Activated CD4-positive, alpha-beta T cell treated with anti-CD3 and anti-CD28 coated beads for 36 hours (primary cell): ENCODE data around the gene TAP1. TPM values are rescaled to one million over a fixed set of nuclear protein-coding genes. Genes with fewer than 3 reads are reported as not detected.

ENCODE experiments used
- ATAC-seq: fragments of 200-7000 bp; cut with Tn5 transposase; one replicate; pipeline ENCODE4 v1.10.0; 2021; ENCODE audit warnings: mild to moderate bottlenecking, moderate library complexity
- CTCF ChIA-PET: fragments of 350-600 bp; sonication (Branson Sonifier 250); formaldehyde crosslinking; loops from one replicate; lab custom pipeline; 2021; ENCODE audit warnings: antibody characterized with exemption; lab: Charles Lee
- POLR2A ChIA-PET: fragments of 350-600 bp; sonication (Branson Sonifier 250); formaldehyde crosslinking; loops from one replicate; lab custom pipeline; 2021; ENCODE audit warnings: antibody characterized with exemption, inconsistent platforms; lab: Charles Lee
- DNase-seq: peaks from one replicate; pipeline ENCODE4 v3.0.0-alpha.2; 2020
- H3K27ac Mint-ChIP-seq: one replicate; pipeline ENCODE4 v1.8.0; 2021; ENCODE audit warnings: mixed read lengths
- H3K27me3 Mint-ChIP-seq: one replicate; pipeline ENCODE4 v1.8.0; 2021; ENCODE audit warnings: mixed read lengths
- H3K36me3 Mint-ChIP-seq: one replicate; pipeline ENCODE4 v1.8.0; 2021; ENCODE audit warnings: low read depth, mixed read lengths
- H3K4me1 Mint-ChIP-seq: one replicate; pipeline ENCODE4 v1.8.0; 2021; ENCODE audit warnings: mixed read lengths
- H3K4me3 Mint-ChIP-seq: one replicate; pipeline ENCODE4 v1.8.0; 2021; ENCODE audit warnings: mild to moderate bottlenecking, moderate library complexity, mixed read lengths
- H3K9me3 Mint-ChIP-seq: one replicate; pipeline ENCODE4 v1.8.0; 2021; ENCODE audit warnings: low read depth, mixed read lengths
- intact Hi-C, 2 experiments: fragments of 100-400 bp; cut with DNase I in 1 of 2; cut with micrococcal nuclease in 1 of 2; formaldehyde crosslinking; loops; one replicate each; pipeline versions ENCODE4 v1.14.2 to v1.15.1; 2022 to 2024; cut with DNase I, micrococcal nuclease
- total RNA-seq, 2 experiments: library from RNA; stranded (reverse); gene quantifications; one replicate each; pipeline ENCODE4 v1.2.3, GENCODE V29; 2021

Gene TAP1, protein sequence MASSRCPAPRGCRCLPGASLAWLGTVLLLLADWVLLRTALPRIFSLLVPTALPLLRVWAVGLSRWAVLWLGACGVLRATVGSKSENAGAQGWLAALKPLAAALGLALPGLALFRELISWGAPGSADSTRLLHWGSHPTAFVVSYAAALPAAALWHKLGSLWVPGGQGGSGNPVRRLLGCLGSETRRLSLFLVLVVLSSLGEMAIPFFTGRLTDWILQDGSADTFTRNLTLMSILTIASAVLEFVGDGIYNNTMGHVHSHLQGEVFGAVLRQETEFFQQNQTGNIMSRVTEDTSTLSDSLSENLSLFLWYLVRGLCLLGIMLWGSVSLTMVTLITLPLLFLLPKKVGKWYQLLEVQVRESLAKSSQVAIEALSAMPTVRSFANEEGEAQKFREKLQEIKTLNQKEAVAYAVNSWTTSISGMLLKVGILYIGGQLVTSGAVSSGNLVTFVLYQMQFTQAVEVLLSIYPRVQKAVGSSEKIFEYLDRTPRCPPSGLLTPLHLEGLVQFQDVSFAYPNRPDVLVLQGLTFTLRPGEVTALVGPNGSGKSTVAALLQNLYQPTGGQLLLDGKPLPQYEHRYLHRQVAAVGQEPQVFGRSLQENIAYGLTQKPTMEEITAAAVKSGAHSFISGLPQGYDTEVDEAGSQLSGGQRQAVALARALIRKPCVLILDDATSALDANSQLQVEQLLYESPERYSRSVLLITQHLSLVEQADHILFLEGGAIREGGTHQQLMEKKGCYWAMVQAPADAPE
- total RNA-seq, result 100 to 1,000 TPM; 191 to 255 TPM

DNA sequence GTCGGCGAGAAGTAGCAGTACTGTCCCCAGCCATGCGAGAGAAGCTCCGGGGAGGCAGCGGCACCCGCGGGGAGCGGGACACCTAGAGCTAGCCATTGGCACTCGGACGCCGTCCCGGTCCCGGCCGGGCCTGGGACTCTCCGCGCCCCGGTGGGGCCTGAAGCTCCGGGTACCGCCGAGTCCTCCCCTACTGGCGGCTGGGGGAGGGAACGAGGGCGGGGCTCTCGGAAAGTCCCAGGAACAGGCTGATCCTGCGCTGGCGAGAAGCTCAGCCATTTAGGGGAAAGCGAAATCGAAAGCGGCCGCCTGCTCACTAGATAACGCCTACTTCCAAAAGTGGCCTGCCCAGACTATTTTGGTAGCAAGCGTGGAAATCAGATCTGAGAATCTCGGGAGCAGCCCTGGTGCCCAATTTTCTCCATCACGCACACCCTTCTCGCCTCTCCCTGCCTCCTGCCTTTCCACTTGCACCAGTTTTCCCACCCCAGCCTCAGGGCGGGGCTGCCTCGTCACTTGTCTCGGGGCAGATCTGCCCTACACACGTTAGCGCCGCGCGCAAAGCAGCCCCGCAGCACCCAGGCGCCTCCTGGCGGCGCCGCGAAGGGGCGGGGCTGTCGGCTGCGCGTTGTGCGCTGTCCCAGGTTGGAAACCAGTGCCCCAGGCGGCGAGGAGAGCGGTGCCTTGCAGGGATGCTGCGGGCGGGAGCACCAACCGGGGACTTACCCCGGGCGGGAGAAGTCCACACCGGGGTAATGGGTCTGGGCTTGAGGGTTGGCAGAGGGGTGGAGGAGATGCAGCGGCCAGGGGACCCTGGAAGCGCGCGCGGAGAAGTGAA lies at the start of gene TAP1, which contains the start of gene PSMB9:
Gene TAP1 (minus strand): TSS at position 164 of the 835 bp plus-strand sequence. CDS start 68 bp downstream, at position 96.
Gene PSMB9 (plus strand): TSS at position 652 of the 835 bp plus-strand sequence. CDS start 38 bp downstream, at position 690.
- ChIA-PET CTCF (interaction anchor here (0.7 to 8.0 kb wide), 11 partner anchors 12 to 440 kb away, joined by 3 to 240 read pairs (median 5); partner anchors contain the start of genes HLA-DMA, PSMB8 and TAP2), POLR2A (interaction anchor here (0.7 to 4.2 kb wide), 12 partner anchors 9 to 1307 kb away, joined by 3 to 65 read pairs (median 4); partner anchors contain the start of genes PFDN6, PSMB8, TAP2 and WDR46)
- Mint-ChIP-seq H3K27ac (peak within 1 kb of the TSS; percentile 99), H3K27me3 (no peaks in the 10 kb centered on the region), H3K9me3 (no peaks in the 10 kb centered on the region), H3K4me3 (peak within 1 kb of the TSS; percentile 100), H3K36me3 (peaks cover 89% of the 10 kb centered on the region), H3K4me1 (peaks cover 62% of the 10 kb centered on the region)
- ATAC-seq (peak; percentile 84), DNase-seq (peak; percentile 98)
- intact Hi-C loops, result loop anchor here (1.0 to 5.0 kb wide), 16 partner anchors 9 to 1233 kb away; partner anchors contain the start of genes PSMB8 (in 2 of the 2), TAP2 (in 2 of the 2), ATF6B (in 1 of the 2) and BRD2 (in 1 of the 2)

DNA sequence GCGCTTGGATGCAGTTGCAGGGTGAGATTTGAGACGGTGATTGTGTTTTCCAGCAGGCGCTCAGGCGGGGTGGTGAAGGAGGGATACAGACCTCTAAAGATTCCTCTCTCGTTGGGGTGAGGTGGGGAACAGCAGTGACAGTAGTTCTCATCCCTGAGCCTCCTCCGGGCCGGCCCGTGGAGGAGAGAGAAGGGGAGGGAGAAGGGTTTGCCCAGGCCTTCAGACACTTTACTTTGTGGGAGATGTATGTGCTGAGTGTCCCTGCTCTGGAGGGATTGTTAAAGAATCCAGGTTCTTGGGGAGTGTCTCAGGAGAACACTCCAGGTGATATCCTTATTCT lies 41.5 kb upstream of the TAP1 start:
- ATAC-seq, result peak; percentile 14
- POLR2A ChIA-PET, result interaction anchor here (0.5 to 1.8 kb wide), 8 partner anchors 45 to 497 kb away, joined by 3 to 48 read pairs (median 3); partner anchors contain the start of gene KIFC1
- H3K27me3 Mint-ChIP-seq, result no peaks in the 10 kb centered on the region
- intact Hi-C loops, result loop anchor here in 1 of 2 experiments (2.0 kb wide), 3 partner anchors 56 to 90 kb away; partner anchors contain the start of genes HLA-DMA and TAP2
- H3K9me3 Mint-ChIP-seq, result no peaks in the 10 kb centered on the region
- peaks cover 9% of the 10 kb centered on the region for H3K36me3 Mint-ChIP-seq
- H3K27ac Mint-ChIP-seq, result peak overlapping the region; percentile 94
- DNase-seq, result no peak
- H3K4me3 Mint-ChIP-seq, result peak overlapping the region; percentile 93
- H3K4me1 Mint-ChIP-seq, result peaks cover 25% of the 10 kb centered on the region
- CTCF ChIA-PET, result interaction anchor here (0.6 to 5.5 kb wide), 19 partner anchors 9 to 1011 kb away, joined by 3 to 33 read pairs (median 4); partner anchors contain the start of genes BRD2, HLA-DMA and TAP2

DNA sequence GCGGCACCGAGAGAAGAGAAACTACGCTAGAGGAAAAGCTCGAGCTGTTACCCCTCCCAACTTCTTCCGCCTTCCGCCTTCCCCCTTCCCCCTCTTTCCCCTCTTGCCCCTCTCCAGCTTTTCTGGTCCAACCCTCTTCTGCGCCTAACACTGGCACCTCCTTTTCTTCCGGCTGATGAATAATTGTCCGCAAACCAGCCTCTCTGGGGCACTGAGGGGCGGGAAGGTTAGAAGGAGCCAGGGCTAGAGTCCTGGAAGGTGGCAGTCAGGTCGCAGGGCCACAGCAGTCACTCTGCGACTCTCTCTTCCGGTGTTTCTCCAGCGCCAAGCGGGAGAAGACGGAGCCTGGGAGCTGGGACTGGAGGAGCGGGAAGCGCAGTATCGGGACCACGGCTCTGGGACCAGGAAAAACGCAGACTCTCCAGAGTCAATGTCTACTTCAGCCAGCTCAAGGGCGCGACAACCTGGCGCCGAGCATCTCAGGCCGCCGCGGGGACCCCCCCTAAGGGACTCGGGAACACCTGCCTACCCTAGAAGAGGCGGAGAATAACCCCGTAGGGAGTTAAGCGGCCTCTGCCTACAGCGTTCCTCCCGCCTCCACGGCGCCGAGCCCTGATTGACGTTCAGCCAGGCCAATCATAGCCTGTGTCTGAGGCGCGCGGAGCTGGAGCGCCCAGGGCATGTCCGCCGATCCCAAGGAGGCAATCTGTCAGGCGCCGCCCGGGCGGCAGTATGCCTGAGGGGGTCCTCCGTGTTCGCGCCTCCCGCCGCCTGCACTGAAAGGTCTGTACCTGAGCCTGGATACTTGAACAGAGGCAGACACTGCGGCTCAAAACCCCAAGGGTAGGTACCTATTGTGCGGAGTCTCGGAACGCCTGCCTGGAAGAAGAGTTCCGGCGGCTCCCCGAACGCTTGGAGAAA lies 40.8 kb upstream of the TAP1 start:
- no peaks in the 10 kb centered on the region for H3K27me3 Mint-ChIP-seq
- peak; percentile 96 for DNase-seq
- H3K4me1 Mint-ChIP-seq, result peaks cover 25% of the 10 kb centered on the region
- intact Hi-C loops, result loop anchor here (1.0 to 5.0 kb wide), 8 partner anchors 26 to 306 kb away; partner anchors contain the start of genes BRD2 (in 1 of the 2), HLA-DMA (in 1 of the 2), HLA-DMB (in 1 of the 2) and RXRB (in 1 of the 2)
- ChIA-PET POLR2A (interaction anchor here (0.5 to 1.8 kb wide), 13 partner anchors 40 to 498 kb away, joined by 3 to 48 read pairs (median 3); partner anchors contain the start of gene KIFC1), CTCF (interaction anchor here (0.6 to 5.5 kb wide), 17 partner anchors 9 to 352 kb away, joined by 3 to 33 read pairs (median 4); partner anchors contain the start of genes BRD2, HLA-DMA and TAP2)
- H3K27ac Mint-ChIP-seq, result peak overlapping the region; percentile 94
- peak; percentile 99 for ATAC-seq
- no peaks in the 10 kb centered on the region for H3K9me3 Mint-ChIP-seq
- H3K36me3 Mint-ChIP-seq, result peaks cover 9% of the 10 kb centered on the region
- H3K4me3 Mint-ChIP-seq, result peak overlapping the region; percentile 93

DNA sequence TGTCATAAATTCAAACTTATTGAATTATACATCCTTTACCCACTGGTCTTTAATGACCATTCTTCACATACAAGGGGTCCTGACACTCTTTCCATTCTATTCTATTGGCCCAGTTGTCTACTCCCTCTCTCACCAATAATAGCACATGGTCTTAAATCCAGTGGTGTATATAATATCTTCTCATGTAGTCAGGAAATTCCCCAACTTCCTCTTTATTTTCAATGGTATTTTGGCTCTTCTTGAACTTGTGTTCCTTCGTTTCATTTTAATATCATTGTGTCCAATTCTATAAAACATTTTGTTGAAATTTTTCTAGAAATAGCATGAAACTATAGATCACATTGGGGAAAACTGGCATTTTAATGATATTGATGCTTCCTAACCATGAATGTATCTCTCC lies 37.3 kb upstream of the TAP1 start:
- ChIA-PET CTCF (interaction anchor here (1.0 kb wide), 1 partner anchor 94 kb away, joined by 4 read pairs; no protein-coding TSS in a partner anchor), POLR2A (no interaction called here)
- intact Hi-C loops, result loop anchor here in 1 of 2 experiments (5.0 kb wide), 1 partner anchor 51 kb away; the partner anchor contains the start of gene HLA-DMB
- DNase-seq (no peak), ATAC-seq (no peak)
- Mint-ChIP-seq H3K27ac (no peak overlapping the region), H3K9me3 (no peaks in the 10 kb centered on the region), H3K36me3 (no peaks in the 10 kb centered on the region), H3K4me1 (peaks cover 9% of the 10 kb centered on the region), H3K4me3 (no peak overlapping the region), H3K27me3 (no peaks in the 10 kb centered on the region)

DNA sequence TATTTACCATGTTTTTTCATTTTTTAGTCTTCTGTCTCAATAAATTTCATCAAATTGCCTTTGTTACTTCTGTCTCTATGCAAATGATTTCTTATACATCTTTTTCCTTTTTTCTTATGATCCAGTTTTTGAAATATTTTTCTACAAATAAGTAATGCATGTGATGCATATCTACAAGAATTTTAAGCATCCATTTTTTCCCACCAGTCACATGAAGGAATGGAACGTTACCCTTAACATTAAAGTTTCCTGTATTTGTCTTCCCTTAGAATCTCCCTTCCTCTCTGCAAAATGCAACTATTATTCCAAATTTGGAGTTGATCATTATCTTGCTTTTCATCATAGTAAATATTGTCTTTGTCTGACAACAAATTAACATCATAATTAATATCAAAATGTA lies 36.0 kb upstream of the TAP1 start:
- POLR2A ChIA-PET, result no interaction called here
- CTCF ChIA-PET, result interaction anchor here (0.7 to 1.0 kb wide), 3 partner anchors 12 to 95 kb away, joined by 3 to 4 read pairs (median 4); no protein-coding TSS in a partner anchor
- intact Hi-C loops, result no loop called here

DNA sequence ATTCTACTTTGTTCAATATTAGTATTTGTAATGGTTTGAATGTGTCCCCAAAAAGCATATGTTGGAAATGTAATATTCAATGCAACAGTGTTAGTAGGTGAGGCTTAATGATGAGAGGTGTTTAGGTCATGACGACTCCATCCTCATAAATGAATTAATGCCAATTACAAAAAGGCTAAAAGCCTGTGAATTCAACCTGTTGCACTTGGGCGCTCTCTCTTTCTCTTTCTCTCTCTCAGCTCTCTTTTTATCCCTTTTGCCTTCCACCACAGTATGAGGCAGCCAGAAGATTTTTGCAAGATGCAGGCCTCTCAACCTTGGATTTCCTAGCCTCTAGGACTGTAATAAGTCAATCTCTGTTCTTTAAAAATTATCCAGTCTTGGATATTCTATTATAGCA lies 35.1 kb upstream of the TAP1 start:
- DNase-seq, result no peak
- Mint-ChIP-seq H3K27ac (no peak overlapping the region), H3K4me3 (no peak overlapping the region), H3K27me3 (no peaks in the 10 kb centered on the region), H3K36me3 (no peaks in the 10 kb centered on the region), H3K9me3 (no peaks in the 10 kb centered on the region), H3K4me1 (peaks cover 3% of the 10 kb centered on the region)
- intact Hi-C loops, result no loop called here
- POLR2A ChIA-PET, result no interaction called here
- CTCF ChIA-PET, result interaction anchor here (7.1 kb wide), 1 partner anchor 97 kb away, joined by 115 read pairs; no protein-coding TSS in a partner anchor
- no peak for ATAC-seq

More for the DNA sequence above, 36.0 kb upstream of the TAP1 start:
- no peak overlapping the region for H3K4me3 Mint-ChIP-seq
- peaks cover 3% of the 10 kb centered on the region for H3K4me1 Mint-ChIP-seq
- H3K27me3 Mint-ChIP-seq, result no peaks in the 10 kb centered on the region
- no peaks in the 10 kb centered on the region for H3K36me3 Mint-ChIP-seq
- no peaks in the 10 kb centered on the region for H3K9me3 Mint-ChIP-seq
- ATAC-seq (no peak), DNase-seq (no peak)
- no peak overlapping the region for H3K27ac Mint-ChIP-seq

DNA sequence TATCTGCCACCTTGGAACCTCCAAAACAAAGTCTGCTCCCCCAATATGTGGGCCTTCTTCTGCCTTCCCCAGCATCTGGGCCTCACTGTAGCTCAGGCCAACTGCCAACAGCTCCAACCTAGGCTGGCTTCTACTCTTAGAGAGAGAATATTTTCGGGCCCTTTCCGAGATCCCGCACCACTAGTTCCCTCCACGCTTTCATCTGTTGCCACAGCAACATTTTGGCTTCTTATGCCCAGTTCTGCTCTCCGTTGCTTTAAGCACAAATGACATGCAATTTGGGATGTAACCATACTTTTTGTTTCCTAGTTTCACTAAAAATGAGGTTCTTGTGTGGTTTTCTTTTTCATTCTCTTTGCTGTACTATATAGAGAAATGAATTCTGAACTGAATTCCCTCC lies 34.1 kb upstream of the TAP1 start:
- DNase-seq, result no peak
- intact Hi-C loops, result no loop called here
- ATAC-seq, result no peak
- Mint-ChIP-seq H3K4me3 (no peak overlapping the region), H3K9me3 (no peaks in the 10 kb centered on the region), H3K27me3 (no peaks in the 10 kb centered on the region), H3K36me3 (no peaks in the 10 kb centered on the region), H3K27ac (no peak overlapping the region), H3K4me1 (peaks cover 7% of the 10 kb centered on the region)
- POLR2A ChIA-PET, result no interaction called here
- CTCF ChIA-PET, result interaction anchor here (2.4 to 7.1 kb wide), 2 partner anchors 49 to 98 kb away, joined by 13 to 115 read pairs; partner anchors contain the start of gene TAP2

DNA sequence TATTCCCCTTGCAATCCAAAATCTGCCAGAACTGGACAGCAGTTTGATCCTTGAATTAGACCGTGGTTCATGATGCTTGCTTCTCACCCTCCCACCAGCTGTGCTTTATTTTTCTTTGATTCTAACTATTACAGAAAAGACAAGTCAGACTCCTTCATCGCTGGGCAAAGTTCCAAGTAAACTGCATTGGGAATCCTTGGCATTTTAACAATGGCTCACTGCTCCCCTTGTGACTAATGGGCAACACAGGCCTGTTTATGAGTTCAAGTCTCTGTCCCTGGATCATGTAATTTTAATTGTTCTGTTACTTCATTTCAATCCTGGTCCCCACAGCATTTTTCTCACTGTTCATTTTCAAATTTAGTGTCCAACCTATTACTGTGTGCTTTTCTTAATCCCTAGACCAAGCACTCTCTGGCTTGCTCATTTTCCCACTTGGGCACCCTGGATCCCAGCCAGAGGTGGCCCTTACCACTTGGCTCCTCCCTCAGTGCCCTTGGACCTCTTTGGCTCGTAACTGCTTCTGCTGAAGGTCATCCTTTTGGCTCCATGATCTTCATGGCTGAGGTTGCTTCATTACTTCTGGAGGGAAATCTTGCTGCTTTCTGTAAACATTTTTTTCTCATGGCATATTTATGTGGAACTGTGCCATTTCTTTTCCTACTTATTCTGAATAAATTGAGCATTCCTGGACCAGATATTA lies 33.3 kb upstream of the TAP1 start:
- H3K27ac Mint-ChIP-seq, result no peak overlapping the region
- CTCF ChIA-PET, result interaction anchor here (0.7 to 7.1 kb wide), 15 partner anchors 9 to 193 kb away, joined by 3 to 115 read pairs (median 5); partner anchors contain the start of genes HLA-DMA, HLA-DMB and TAP2
- DNase-seq (no peak), ATAC-seq (no peak)
- H3K27me3 Mint-ChIP-seq, result no peaks in the 10 kb centered on the region
- H3K9me3 Mint-ChIP-seq, result no peaks in the 10 kb centered on the region
- intact Hi-C loops, result no loop called here
- H3K4me1 Mint-ChIP-seq, result peaks cover 10% of the 10 kb centered on the region
- no peak overlapping the region for H3K4me3 Mint-ChIP-seq
- POLR2A ChIA-PET, result no interaction called here
- no peaks in the 10 kb centered on the region for H3K36me3 Mint-ChIP-seq
